Erythroblast (primary cell): ENCODE measurements around the gene OVCA2.

Experiments
- GATA1 ChIP-seq: IDR thresholded peaks from 2 replicates; pipeline ENCODE4 v1.6.1; 2011; ENCODE audit warnings: low read depth, mild to moderate bottlenecking, control low read depth, low read length, moderate library complexity
- POLR2A ChIP-seq: IDR thresholded peaks from 2 replicates; pipeline ENCODE4 v1.6.1; 2011; ENCODE audit warnings: mild to moderate bottlenecking, low read length

GRCh38 chr17:2089021-2089422 lies 47.2 kb downstream of the OVCA2 start:
- TF ChIP-seq POLR2A (no peak), GATA1 (no peak)
